Gastrocnemius medialis (tissue), 4 donors: ENCODE data around the gene TAL2. TPM values are rescaled to one million over a fixed set of nuclear protein-coding genes. Genes with fewer than 3 reads are reported as not detected.

ENCODE experiments used
- ATAC-seq, 2 donors: fragments of 150-250 bp; one replicate each; pipeline ENCODE4 v1.9.1; 2016
- DNase-seq, 2 donors: peaks; one replicate each; pipeline ENCODE4 v3.0.0-alpha.2; 2019
- H3K27ac ChIP-seq, 4 donors: fragments of 200-600 bp; sonication (generic); 1 replicate in 1 of 4; 2 replicates in 3 of 4; pipeline ENCODE4 v1.5.1; 2016 to 2018; ENCODE audit warnings: mild to moderate bottlenecking in 2 of 4, moderate library complexity in 1 of 4
- H3K27me3 ChIP-seq, 3 donors: fragments of 200-600 bp; sonication (generic) in 2 of 3; 1 replicate in 1 of 3; 2 replicates in 2 of 3; pipeline versions ENCODE4 v1.5.1 to v1.6.0; 2016 to 2019; ENCODE audit warnings: mild to moderate bottlenecking in 1 of 3, moderate library complexity in 1 of 3
- H3K36me3 ChIP-seq, 2 donors: fragments of 200-600 bp; sonication (generic) in 1 of 2; one replicate each; pipeline ENCODE4 v1.5.1; 2017 to 2018
- H3K4me1 ChIP-seq, 2 donors: fragments of 200-600 bp; sonication (generic) in 1 of 2; one replicate each; pipeline ENCODE4 v1.5.1; 2016 to 2017; ENCODE audit warnings: mild to moderate bottlenecking in 2 of 2
- H3K4me3 ChIP-seq, 4 donors: fragments of 200-600 bp; sonication (generic) in 3 of 4; 1 replicate in 1 of 4; 2 replicates in 3 of 4; pipeline ENCODE4 v1.5.1; 2016 to 2019; ENCODE audit warnings: mild to moderate bottlenecking in 2 of 4
- H3K9me3 ChIP-seq, 3 donors: fragments of 200-600 bp; sonication (generic) in 2 of 3; 1 replicate in 1 of 3; 2 replicates in 2 of 3; pipeline ENCODE4 v1.5.1; 2016 to 2019
- CTCF ChIP-seq, 5 experiments: fragments of 450-650 bp in 3 of 5; fragments of 200-600 bp in 2 of 5; sonication (generic) in 2 of 5; IDR thresholded peaks in 4 of 5; conservative IDR thresholded peaks in 1 of 5; 1 replicate in 4 of 5; 2 replicates in 1 of 5; pipeline ENCODE4 v1.5.1; 2016 to 2019; ENCODE audit warnings: antibody characterized with exemption in 5 of 5, mild to moderate bottlenecking in 3 of 5, moderate library complexity in 3 of 5
- POLR2A ChIP-seq, 2 donors: fragments of 450-650 bp; IDR thresholded peaks; one replicate each; pipeline ENCODE4 v1.6.1; 2017; ENCODE audit warnings: antibody characterized with exemption in 2 of 2, mild to moderate bottlenecking in 2 of 2, moderate library complexity in 2 of 2
- in situ Hi-C, 4 donors: fragments of 200-750 bp; cut with MboI; loops; one replicate each; pipeline versions ENCODE4 v1.15.0 to v1.8.0; 2017; ENCODE audit warnings: low sequenced_read_pairs in 4 of 4
- intact Hi-C: fragments of 100-400 bp; cut with DNase I; formaldehyde crosslinking; loops from one replicate; pipeline ENCODE4 v1.15.1; 2023; ENCODE audit warnings: low total_unique reads
- total RNA-seq, 4 donors: library from RNA; depleted of rRNA; stranded (reverse); fragments of >200 nt; gene quantifications; one replicate each; pipeline versions ENCODE4 v1.1.0 to v1.2.3, GENCODE V29; 2016

TAL2 gene
- total RNA-seq, 4 donors from 2014 or later, result not detected

- Histone ChIP-seq H3K9me3 (no peaks in the 10 kb centered on the region), H3K4me3 (no peak overlapping the region), H3K4me1 (peaks cover 14 to 21% of the 10 kb centered on the region in 2 donors), H3K27me3 (no peaks in the 10 kb centered on the region), H3K27ac (peak overlapping the region in 3 of 4 donors; percentile 13 to 56 (median 19)), H3K36me3 (no peaks in the 10 kb centered on the region)
- intact Hi-C loops, result no loop called here
- DNase-seq, result no peak
- in situ Hi-C loops, result loop anchor here in 2 of 4 donors (25.0 kb wide), 2 partner anchors 219 to 244 kb away; partner anchors contain the start of gene FSD1L (in 1 of the 2)
- TF ChIP-seq POLR2A (IDR thresholded peaks at IDR 0.05) (no peak), CTCF (IDR thresholded peaks at IDR 0.05 in 4 of 5, conservative IDR thresholded peaks at IDR 0.05 in 1 of 5) (no peak)
- no peak for ATAC-seq
Observed at GRCh38 chr9:105681724-105682123, 19.5 kb downstream of the TAL2 start.

DNA sequence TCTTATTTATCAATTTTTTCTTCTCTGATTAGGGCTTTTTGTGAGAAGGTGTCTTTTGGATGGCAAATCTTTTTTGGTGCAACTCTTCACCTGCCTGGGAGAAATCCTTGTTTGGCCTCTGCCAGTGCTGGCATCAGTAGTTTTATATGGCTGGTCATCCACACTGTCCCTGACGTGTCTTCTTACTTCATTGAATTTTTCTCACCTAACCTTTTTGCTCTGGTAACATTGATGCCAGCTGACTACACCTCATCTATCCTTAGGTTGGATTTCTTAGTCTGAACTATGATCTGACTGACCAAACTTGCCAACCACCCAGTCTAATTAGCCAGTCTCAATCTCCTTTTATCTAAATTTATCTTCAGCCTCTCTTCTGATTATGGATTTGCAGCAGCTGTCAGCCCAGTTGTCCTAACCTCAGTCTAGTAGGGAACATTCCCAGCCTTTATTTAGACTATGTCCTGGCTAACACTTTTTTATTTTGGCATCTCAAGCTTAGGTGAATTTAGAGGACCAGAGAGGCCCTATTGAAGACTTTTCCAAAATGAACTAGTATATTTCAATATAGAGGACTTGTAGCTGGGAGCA lies 21.5 kb downstream of the TAL2 start:
- Histone ChIP-seq H3K27me3 (no peaks in the 10 kb centered on the region), H3K9me3 (no peaks in the 10 kb centered on the region), H3K4me1 (peaks cover 18 to 20% of the 10 kb centered on the region in 2 donors), H3K36me3 (no peaks in the 10 kb centered on the region), H3K4me3 (no peak overlapping the region), H3K27ac (peak overlapping the region; percentile 79 to 84 (median 81))
- DNase-seq, result peak; percentile 46 to 63
- in situ Hi-C loops (loop anchor here in 2 of 4 donors (25.0 kb wide), 2 partner anchors 221 to 246 kb away; partner anchors contain the start of gene FSD1L (in 1 of the 2)), intact Hi-C loops (no loop called here)
- TF ChIP-seq POLR2A (IDR thresholded peaks at IDR 0.05) (peak in 1 of 2 donors; percentile 17), CTCF (IDR thresholded peaks at IDR 0.05 in 4 of 5, conservative IDR thresholded peaks at IDR 0.05 in 1 of 5) (no peak)
- ATAC-seq, result peak; percentile 95 to 97

DNA sequence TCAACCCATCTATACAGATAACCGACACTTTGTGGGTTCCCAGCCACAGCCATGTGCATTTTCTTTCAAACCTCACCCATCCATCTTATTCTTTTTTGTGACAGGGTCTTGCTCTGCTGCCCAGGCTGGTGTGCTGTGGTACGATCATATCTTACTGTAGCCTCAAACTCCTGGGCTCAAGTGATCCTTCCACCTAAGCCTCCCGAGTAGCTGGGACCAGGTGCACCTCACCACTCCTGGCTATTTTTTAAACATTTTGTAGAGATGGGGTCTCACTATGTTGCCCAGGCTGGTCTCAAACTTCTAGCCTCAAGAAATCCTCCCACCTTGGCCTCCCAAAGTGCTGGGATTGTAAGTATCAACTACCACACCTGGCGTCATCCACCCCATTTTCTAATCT lies 24.7 kb downstream of the TAL2 start:
- H3K4me1 ChIP-seq, result peaks cover 31 to 32% of the 10 kb centered on the region in 2 donors
- intact Hi-C loops (no loop called here), in situ Hi-C loops (loop anchor here in 2 of 4 donors (25.0 kb wide), 2 partner anchors 225 to 250 kb away; partner anchors contain the start of gene FSD1L (in 1 of the 2))
- TF ChIP-seq POLR2A (IDR thresholded peaks at IDR 0.05) (no peak), CTCF (IDR thresholded peaks at IDR 0.05 in 4 of 5, conservative IDR thresholded peaks at IDR 0.05 in 1 of 5) (no peak)
- H3K27ac ChIP-seq, result peak overlapping the region in 1 of 4 donors; percentile 87
- ATAC-seq (no peak), DNase-seq (no peak)
- H3K27me3 ChIP-seq, result no peaks in the 10 kb centered on the region
- H3K4me3 ChIP-seq, result no peak overlapping the region
- H3K36me3 ChIP-seq, result no peaks in the 10 kb centered on the region
- H3K9me3 ChIP-seq, result no peaks in the 10 kb centered on the region

DNA sequence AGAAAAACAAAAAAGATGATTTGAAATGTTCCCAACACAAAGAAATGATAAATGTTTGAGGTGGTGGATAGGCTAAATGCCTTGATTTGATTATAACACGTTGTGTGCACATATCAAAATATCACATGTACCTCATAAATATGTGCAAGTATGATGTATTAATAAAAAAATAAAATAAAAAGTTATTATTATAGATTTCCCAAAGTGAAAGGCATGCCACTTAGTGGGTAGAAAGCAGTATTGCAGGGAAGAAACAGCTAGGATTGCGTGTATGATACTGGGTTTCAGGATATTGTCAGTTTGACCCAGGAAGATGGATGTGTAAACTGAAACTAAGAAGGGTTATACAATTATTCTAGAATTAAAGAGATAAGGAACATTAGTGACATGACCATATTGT lies 28.5 kb downstream of the TAL2 start:
- intact Hi-C loops (loop anchor here (10.0 kb wide), 1 partner anchor 1174 kb away; the partner anchor contains the start of gene ZNF462), in situ Hi-C loops (loop anchor here in 2 of 4 donors (25.0 kb wide), 2 partner anchors 228 to 253 kb away; partner anchors contain the start of gene FSD1L (in 1 of the 2))
- no peak for ATAC-seq
- Histone ChIP-seq H3K27me3 (no peaks in the 10 kb centered on the region), H3K4me3 (no peak overlapping the region), H3K27ac (peak overlapping the region; percentile 77 to 95 (median 90)), H3K4me1 (peaks cover 30 to 31% of the 10 kb centered on the region in 2 donors), H3K9me3 (no peaks in the 10 kb centered on the region), H3K36me3 (no peaks in the 10 kb centered on the region)
- DNase-seq, result no peak
- peak in 4 of 5 experiments; percentile 42 to 55 (median 48) for TF ChIP-seq CTCF (IDR thresholded peaks at IDR 0.05 in 4 of 5, conservative IDR thresholded peaks at IDR 0.05 in 1 of 5)
- no peak for TF ChIP-seq POLR2A (IDR thresholded peaks at IDR 0.05)
